Muscle layer of duodenum (tissue), 2 donors: Measurements from ENCODE around the gene CDC45.
A peak's percentile ranks its signal among the peaks of the same experiment; 100 is the strongest.

Experiments used
- H3K27ac ChIP-seq: one replicate; pipeline ENCODE4 v1.7.0; 2013; ENCODE audit warnings: mild to moderate bottlenecking, low read length
- H3K27me3 ChIP-seq: one replicate; pipeline ENCODE4 v1.7.0; 2013; ENCODE audit warnings: low read depth, mild to moderate bottlenecking, control low read depth, low read length
- H3K36me3 ChIP-seq, 2 donors: one replicate each; pipeline ENCODE4 v1.7.0; 2013; ENCODE audit warnings: low read length in 2 of 2, control low read depth in 1 of 2, mild to moderate bottlenecking in 1 of 2; ENCODE audit not compliant: insufficient read depth in 2 of 2, control insufficient read depth in 1 of 2
- H3K4me1 ChIP-seq, 2 donors: one replicate each; pipeline ENCODE4 v1.7.0; 2013; ENCODE audit warnings: low read length in 2 of 2, mild to moderate bottlenecking in 2 of 2, control low read depth in 1 of 2, moderate library complexity in 1 of 2; ENCODE audit not compliant: insufficient read depth in 2 of 2, control insufficient read depth in 1 of 2
- H3K4me3 ChIP-seq, 2 donors: one replicate each; pipeline ENCODE4 v1.7.0; 2013; ENCODE audit warnings: low read length in 2 of 2, low read depth in 1 of 2, mild to moderate bottlenecking in 1 of 2
- H3K9me3 ChIP-seq, 2 donors: one replicate each; pipeline ENCODE4 v1.7.0; 2013; ENCODE audit warnings: low read length in 2 of 2, control low read depth in 1 of 2, mild to moderate bottlenecking in 1 of 2; ENCODE audit not compliant: control insufficient read depth in 1 of 2
- donor health status: healthy.

The CDC45 gene

GRCh38 chr22:19476023-19476422 is 3.7 kb upstream of the CDC45 start:
- Histone ChIP-seq H3K4me1 (peaks cover 4 to 21% of the 10 kb centered on the region in 2 donors), H3K36me3 (peaks cover 29 to 41% of the 10 kb centered on the region in 2 donors), H3K4me3 (no peak overlapping the region), H3K27ac (no peak overlapping the region), H3K27me3 (no peaks in the 10 kb centered on the region), H3K9me3 (no peaks in the 10 kb centered on the region)

DNA sequence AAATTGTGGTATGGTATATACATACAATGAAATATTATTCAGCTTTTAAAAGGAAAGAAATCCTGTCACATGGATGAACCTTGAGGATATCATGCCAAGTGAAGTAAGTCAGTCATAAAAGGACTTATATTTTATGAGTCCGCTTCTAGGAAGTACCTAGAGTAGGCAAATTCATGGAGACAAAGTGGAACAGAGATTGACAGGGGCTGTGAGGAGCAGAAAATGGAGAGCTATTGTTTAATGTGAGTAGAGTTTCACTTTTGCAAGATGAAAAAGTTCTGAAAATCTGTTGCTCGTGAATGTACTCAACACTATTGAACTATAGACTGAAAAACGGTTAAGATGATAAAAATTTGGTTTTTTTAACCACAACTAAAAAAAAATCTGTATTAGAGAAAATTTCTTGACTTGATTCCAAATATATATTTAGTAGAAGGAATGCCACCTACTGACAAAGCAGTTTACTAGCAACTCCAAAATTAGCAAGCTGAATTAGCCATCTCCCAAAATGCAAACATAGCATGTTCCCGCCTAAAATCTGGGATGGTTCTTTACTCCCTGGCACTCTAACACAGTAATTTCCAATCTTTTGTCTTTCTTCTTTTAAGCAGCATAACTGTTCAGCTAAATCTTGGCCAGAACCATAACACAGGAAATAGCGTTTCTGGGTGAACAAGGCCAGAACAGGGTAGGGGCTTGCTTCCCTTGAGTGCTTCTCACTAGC is 2.2 kb upstream of the CDC45 start:
- Histone ChIP-seq H3K4me3 (peak overlapping the region; percentile 82 to 95), H3K27me3 (no peaks in the 10 kb centered on the region), H3K27ac (peak overlapping the region; percentile 96), H3K4me1 (peaks cover 4 to 21% of the 10 kb centered on the region in 2 donors), H3K36me3 (peaks cover 14 to 26% of the 10 kb centered on the region in 2 donors), H3K9me3 (no peaks in the 10 kb centered on the region)

GRCh38 chr22:19478045-19478900 is 1.4 kb upstream of the CDC45 start:
- H3K9me3 ChIP-seq = no peaks in the 10 kb centered on the region
- H3K27ac ChIP-seq = peak overlapping the region; percentile 96
- H3K36me3 ChIP-seq = peaks cover 8 to 19% of the 10 kb centered on the region in 2 donors
- peaks cover 4 to 21% of the 10 kb centered on the region in 2 donors for H3K4me1 ChIP-seq
- no peaks in the 10 kb centered on the region for H3K27me3 ChIP-seq
- H3K4me3 ChIP-seq = peak overlapping the region; percentile 82 to 95

- Histone ChIP-seq H3K4me3 (peak within 1 kb of the TSS; percentile 82 to 95), H3K9me3 (no peaks in the 10 kb centered on the region), H3K4me1 (peaks cover 4 to 21% of the 10 kb centered on the region in 2 donors), H3K27ac (peak within 1 kb of the TSS; percentile 96), H3K27me3 (no peaks in the 10 kb centered on the region), H3K36me3 (peaks cover 1 to 12% of the 10 kb centered on the region in 2 donors)
These were observed 792 bp upstream of the CDC45 start, which contains the start of gene UFD1 for GRCh38 chr22:19478901-19479354. Gene UFD1, minus strand, starts transcription at chr22:19479193. Its CDS starts 108 bp downstream, at chr22:19479085.

GRCh38 chr22:19480173-19480568 is 451 bp downstream of the CDC45 start:
- H3K4me3 ChIP-seq = peak overlapping the region; percentile 45 to 95
- H3K36me3 ChIP-seq = peaks cover 0 to 5% of the 10 kb centered on the region in 2 donors
- H3K27ac ChIP-seq = no peak overlapping the region
- H3K4me1 ChIP-seq = peaks cover 4 to 21% of the 10 kb centered on the region in 2 donors
- no peaks in the 10 kb centered on the region for H3K9me3 ChIP-seq
- no peaks in the 10 kb centered on the region for H3K27me3 ChIP-seq

DNA sequence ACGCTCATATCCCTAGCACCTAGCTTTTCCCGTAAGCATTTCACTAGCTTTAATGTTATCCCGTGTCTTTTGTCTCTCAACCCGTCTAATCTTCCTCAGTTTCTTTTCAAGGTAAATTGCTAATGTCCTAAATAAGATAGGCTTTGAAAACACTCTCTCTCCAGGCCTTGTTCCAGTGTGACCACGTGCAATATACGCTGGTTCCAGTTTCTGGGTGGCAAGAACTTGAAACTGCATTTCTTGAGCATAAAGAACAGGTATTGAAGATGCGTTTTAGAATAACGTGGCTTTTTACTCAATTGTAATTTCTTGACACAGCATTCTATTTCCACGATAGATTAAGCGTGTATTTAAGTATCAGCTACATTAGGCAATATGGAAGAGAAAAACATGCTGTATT is 1.1 kb downstream of the CDC45 start:
- Histone ChIP-seq H3K4me3 (no peak overlapping the region), H3K27ac (no peak overlapping the region), H3K36me3 (peaks cover 0 to 5% of the 10 kb centered on the region in 2 donors), H3K27me3 (no peaks in the 10 kb centered on the region), H3K4me1 (peaks cover 4 to 21% of the 10 kb centered on the region in 2 donors), H3K9me3 (no peaks in the 10 kb centered on the region)

- Histone ChIP-seq H3K4me1 (peaks cover 2 to 17% of the 10 kb centered on the region in 2 donors), H3K36me3 (peaks cover 0 to 5% of the 10 kb centered on the region in 2 donors), H3K27me3 (no peaks in the 10 kb centered on the region), H3K9me3 (no peaks in the 10 kb centered on the region), H3K4me3 (no peak overlapping the region), H3K27ac (no peak overlapping the region)
These were observed 2.6 kb downstream of the CDC45 start for GRCh38 chr22:19482297-19482696.

DNA sequence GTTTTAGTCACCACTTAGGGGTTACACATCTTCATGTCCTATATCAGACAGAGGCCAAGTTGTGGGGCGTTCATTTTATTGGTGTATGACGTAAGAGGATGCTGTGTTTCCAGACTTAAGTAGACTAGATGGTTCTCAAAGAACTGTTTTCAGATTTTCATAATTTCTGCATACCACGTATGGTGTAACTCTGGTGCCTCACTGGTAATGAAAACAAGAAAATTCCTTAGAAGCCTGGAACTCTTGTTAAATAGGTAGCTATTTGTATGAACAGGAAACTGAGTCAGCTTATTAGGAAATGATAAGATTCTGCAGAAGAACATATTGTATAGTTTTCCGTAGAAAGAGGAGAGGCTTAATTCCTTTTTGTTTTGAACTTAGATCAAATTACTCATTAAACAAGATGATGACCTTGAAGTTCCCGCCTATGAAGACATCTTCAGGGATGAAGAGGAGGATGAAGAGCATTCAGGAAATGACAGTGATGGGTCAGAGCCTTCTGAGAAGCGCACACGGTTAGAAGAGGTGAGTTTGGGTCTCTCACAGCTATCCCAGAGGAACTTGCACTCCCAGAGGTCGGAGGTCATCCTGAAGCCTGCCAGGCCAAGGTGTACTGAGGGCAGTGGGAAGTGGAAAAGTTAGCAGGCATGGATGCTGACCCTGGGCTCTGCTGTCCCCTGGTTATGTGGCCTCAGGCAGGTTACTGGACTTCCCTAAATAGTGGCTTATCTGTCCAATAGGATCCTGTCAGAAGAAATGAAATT is 3.9 kb downstream of the CDC45 start:
- H3K9me3 ChIP-seq = no peaks in the 10 kb centered on the region
- H3K4me1 ChIP-seq = peaks cover 0 to 7% of the 10 kb centered on the region in 2 donors
- no peak overlapping the region for H3K4me3 ChIP-seq
- H3K27me3 ChIP-seq = no peaks in the 10 kb centered on the region
- H3K36me3 ChIP-seq = peaks cover 0 to 5% of the 10 kb centered on the region in 2 donors
- H3K27ac ChIP-seq = no peak overlapping the region

- Histone ChIP-seq H3K9me3 (no peaks in the 10 kb centered on the region), H3K27ac (no peak overlapping the region), H3K4me3 (no peak overlapping the region), H3K36me3 (no peaks in the 10 kb centered on the region), H3K4me1 (peaks cover 0 to 6% of the 10 kb centered on the region in 2 donors), H3K27me3 (no peaks in the 10 kb centered on the region)
These were observed 8.6 kb downstream of the CDC45 start for GRCh38 chr22:19488285-19488684.

DNA sequence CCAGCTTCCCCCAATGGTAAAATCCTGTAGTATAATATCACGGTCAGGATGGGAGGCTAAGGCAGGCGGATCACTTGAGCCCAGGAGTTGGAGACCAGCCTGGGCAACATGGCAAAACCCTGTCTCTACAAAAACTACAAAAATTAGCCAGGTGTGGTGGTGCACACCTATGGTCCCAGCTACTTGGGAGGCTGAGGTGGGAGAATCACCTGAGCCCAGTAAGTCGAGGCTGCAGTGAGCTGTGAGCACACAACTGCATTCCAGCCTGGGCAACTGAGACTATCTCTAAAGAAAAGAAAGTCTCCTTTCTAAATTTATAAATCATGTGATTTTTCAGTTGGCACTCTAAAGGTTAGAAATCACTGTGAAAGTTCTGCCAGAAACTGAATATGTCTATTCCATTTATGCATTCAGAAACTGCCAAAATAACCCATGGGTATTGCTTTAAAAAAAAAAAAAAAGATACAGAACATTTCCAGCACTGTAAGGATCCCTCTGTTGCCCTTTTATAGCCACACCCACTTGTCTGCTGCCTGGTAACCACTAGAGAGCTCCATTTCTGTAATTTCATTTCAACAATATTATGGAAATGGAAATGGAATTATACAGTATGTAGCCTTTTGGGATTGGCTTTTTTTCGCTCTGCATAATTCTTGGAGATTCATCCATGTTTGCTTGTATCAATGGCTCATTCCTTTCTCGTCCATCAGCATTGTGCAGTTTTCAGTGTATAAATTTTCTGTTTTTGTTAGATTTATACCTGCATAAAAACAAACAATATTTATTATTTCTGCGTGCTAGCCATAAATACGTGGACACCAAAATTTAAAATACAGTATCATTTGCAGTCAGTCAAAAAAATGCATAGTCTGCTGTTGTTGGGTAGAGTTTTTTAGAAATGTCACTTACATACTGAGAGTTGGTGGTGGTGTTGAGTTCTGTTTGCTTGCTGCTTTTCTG is 9.4 kb downstream of the CDC45 start:
- Histone ChIP-seq H3K27ac (no peak overlapping the region), H3K36me3 (no peaks in the 10 kb centered on the region), H3K4me1 (peaks cover 0 to 6% of the 10 kb centered on the region in 2 donors), H3K9me3 (no peaks in the 10 kb centered on the region), H3K27me3 (no peaks in the 10 kb centered on the region), H3K4me3 (no peak overlapping the region)
